ENCODE data around the gene ADCY7. TPM values are rescaled to one million over a fixed set of nuclear protein-coding genes. Genes with fewer than 3 reads are reported as not detected.

Gene ADCY7
- total RNA-seq, 6 experiments from 2014 or later = 2.5 to 10.2 (median 6.5) TPM

GRCh38 chr16:50278251-50278650 is 11.9 kb downstream of the ADCY7 start:
- DNase-seq (peak in 1 of 3 donors; percentile 7), ATAC-seq (no peak)
- TF ChIP-seq CTCF (IDR thresholded peaks at IDR 0.05) (no peak), POLR2A (IDR thresholded peaks at IDR 0.05) (no peak)
- no peaks in the 10 kb centered on the region for H3K27me3 ChIP-seq
- H3K9me3 ChIP-seq = no peaks in the 10 kb centered on the region
- intact Hi-C loops (cut with DNase I) = no loop called here
- no peak overlapping the region for H3K27ac ChIP-seq
- peaks cover 0 to 14% (median 4%) of the 10 kb centered on the region in 4 donors for H3K4me1 ChIP-seq
- H3K4me3 ChIP-seq = no peak overlapping the region
- H3K36me3 ChIP-seq = no peaks in the 10 kb centered on the region
- WGBS (ENCODE audit: insufficient coverage, low coverage, low lambda C conversion rate, missing lambda C conversion rate) = 72% methylated on average over 3 of the region's 3 CpGs

- no peak overlapping the region for H3K4me3 ChIP-seq
- intact Hi-C loops (cut with DNase I) = no loop called here
- H3K4me1 ChIP-seq = peaks cover 0 to 27% (median 6%) of the 10 kb centered on the region in 4 donors
- H3K36me3 ChIP-seq = no peaks in the 10 kb centered on the region
- no peaks in the 10 kb centered on the region for H3K9me3 ChIP-seq
- no peak overlapping the region for H3K27ac ChIP-seq
- WGBS (ENCODE audit: insufficient coverage, low coverage, low lambda C conversion rate, missing lambda C conversion rate) = 63% methylated on average over 2 of the region's 2 CpGs
- H3K27me3 ChIP-seq = no peaks in the 10 kb centered on the region
- no peak for TF ChIP-seq POLR2A (IDR thresholded peaks at IDR 0.05)
- TF ChIP-seq CTCF (IDR thresholded peaks at IDR 0.05) = no peak
- DNase-seq = peak in 1 of 3 donors; percentile 28
- ATAC-seq = no peak
Measured at GRCh38 chr16:50279504-50279865, 13.1 kb downstream of the ADCY7 start.

- H3K36me3 ChIP-seq = no peaks in the 10 kb centered on the region
- intact Hi-C loops (cut with DNase I) = no loop called here
- no peak for TF ChIP-seq POLR2A (IDR thresholded peaks at IDR 0.05)
- no peak for TF ChIP-seq CTCF (IDR thresholded peaks at IDR 0.05)
- no peaks in the 10 kb centered on the region for H3K9me3 ChIP-seq
- no CpG with 5 or more reads among the region's 5 CpGs for WGBS (ENCODE audit: insufficient coverage, low coverage, low lambda C conversion rate, missing lambda C conversion rate)
- peak overlapping the region in 1 of 3 donors; percentile 63 for H3K27ac ChIP-seq
- no peak for ATAC-seq
- no peaks in the 10 kb centered on the region for H3K27me3 ChIP-seq
- DNase-seq = peak in 2 of 3 donors; percentile 46 to 47
- H3K4me1 ChIP-seq = peaks cover 0 to 32% (median 6%) of the 10 kb centered on the region in 4 donors
- no peak overlapping the region for H3K4me3 ChIP-seq
Measured at GRCh38 chr16:50280932-50281331, 14.6 kb downstream of the ADCY7 start.

GRCh38 chr16:50281391-50282009 is 15.1 kb downstream of the ADCY7 start:
- H3K4me3 ChIP-seq = no peak overlapping the region
- WGBS (ENCODE audit: insufficient coverage, low coverage, low lambda C conversion rate, missing lambda C conversion rate) = 77% methylated on average over 6 of the region's 21 CpGs
- H3K36me3 ChIP-seq = no peaks in the 10 kb centered on the region
- no peaks in the 10 kb centered on the region for H3K27me3 ChIP-seq
- no peaks in the 10 kb centered on the region for H3K9me3 ChIP-seq
- DNase-seq (peak; percentile 19 to 53 (median 47)), ATAC-seq (no peak)
- peaks cover 0 to 32% (median 6%) of the 10 kb centered on the region in 4 donors for H3K4me1 ChIP-seq
- intact Hi-C loops (cut with DNase I) = no loop called here
- no peak for TF ChIP-seq CTCF (IDR thresholded peaks at IDR 0.05)
- TF ChIP-seq POLR2A (IDR thresholded peaks at IDR 0.05) = no peak
- H3K27ac ChIP-seq = peak overlapping the region; percentile 34 to 63 (median 58)

Measured in right lobe of liver (tissue), 6 donors.